Activated CD4-positive, alpha-beta T cell treated with anti-CD3 and anti-CD28 coated beads, Interleukin-2, amount 10 ng/mL, durations not matched to agents 7 days and 5 days (primary cell): ENCODE data around the gene PER2. TPM values are rescaled to one million over a fixed set of nuclear protein-coding genes. Genes with fewer than 3 reads are reported as not detected.
A peak's percentile ranks its signal among the peaks of the same experiment; 100 is the strongest.

Experiments
- CTCF ChIA-PET: fragments of 350-600 bp; sonication (Branson Sonifier 250); formaldehyde crosslinking; loops from one replicate; lab custom pipeline; 2021; ENCODE audit warnings: antibody characterized with exemption; lab: Charles Lee
- POLR2A ChIA-PET: fragments of 350-600 bp; sonication (Branson Sonifier 250); formaldehyde crosslinking; loops from one replicate; lab custom pipeline; 2021; ENCODE audit warnings: antibody characterized with exemption; lab: Charles Lee
- DNase-seq: peaks from one replicate; pipeline ENCODE4 v3.0.0-alpha.2; 2020
- H3K27ac Mint-ChIP-seq: one replicate; pipeline ENCODE4 v1.8.0; 2021; ENCODE audit warnings: mild to moderate bottlenecking, moderate library complexity, mixed read lengths
- H3K27me3 Mint-ChIP-seq: one replicate; pipeline ENCODE4 v1.8.0; 2021; ENCODE audit warnings: mixed read lengths
- H3K36me3 Mint-ChIP-seq: one replicate; pipeline ENCODE4 v1.8.0; 2021; ENCODE audit warnings: low read depth, mixed read lengths
- H3K4me1 Mint-ChIP-seq: one replicate; pipeline ENCODE4 v1.8.0; 2021; ENCODE audit warnings: mixed read lengths
- H3K4me3 Mint-ChIP-seq: one replicate; pipeline ENCODE4 v1.8.0; 2021; ENCODE audit warnings: mild to moderate bottlenecking, moderate library complexity, mixed read lengths
- H3K9me3 Mint-ChIP-seq: one replicate; pipeline ENCODE4 v1.8.0; 2021; ENCODE audit warnings: mixed read lengths
- total RNA-seq, 2 experiments: library from RNA; stranded (reverse); gene quantifications; one replicate each; pipeline ENCODE4 v1.2.3, GENCODE V29; 2021

The PER2 gene
- total RNA-seq, 2 experiments from 2014 or later, result 11.8 to 13.1 TPM

DNA sequence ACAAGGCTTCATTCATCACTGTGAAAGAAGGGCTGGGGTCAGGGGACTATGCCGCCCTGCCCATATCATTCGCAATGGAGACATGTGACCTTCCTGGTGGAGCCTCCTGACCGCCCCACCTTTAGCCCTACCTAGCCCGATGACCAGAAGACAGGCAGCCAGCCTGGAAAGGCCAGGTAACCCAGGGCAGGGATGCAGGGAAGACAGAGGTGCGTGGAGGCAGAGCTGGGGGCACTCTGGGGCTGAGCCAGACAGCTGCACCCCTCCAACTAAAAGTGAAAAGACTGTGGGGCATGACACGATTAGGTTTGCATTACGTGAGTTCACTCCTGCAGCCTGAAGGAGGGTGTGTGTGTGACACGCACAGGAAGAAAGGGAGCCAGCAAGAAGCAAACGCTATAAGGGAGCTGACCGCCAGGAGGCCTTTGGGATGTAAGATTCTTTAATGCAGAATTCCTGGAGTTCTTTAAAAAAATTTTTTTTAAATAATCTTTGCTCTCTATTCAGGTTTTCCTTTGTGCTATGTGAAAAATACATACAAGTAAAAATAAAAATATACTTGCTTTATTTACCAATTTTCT is 44.8 kb downstream of the PER2 start:
- ChIA-PET CTCF (no interaction called here), POLR2A (no interaction called here)
- Mint-ChIP-seq H3K4me3 (no peak overlapping the region), H3K27ac (no peak overlapping the region), H3K4me1 (peaks cover 6% of the 10 kb centered on the region), H3K27me3 (peaks cover 12% of the 10 kb centered on the region), H3K36me3 (peaks cover 7% of the 10 kb centered on the region), H3K9me3 (no peaks in the 10 kb centered on the region)
- DNase-seq, result no peak

- Mint-ChIP-seq H3K9me3 (no peaks in the 10 kb centered on the region), H3K27ac (no peak overlapping the region), H3K36me3 (peaks cover 7% of the 10 kb centered on the region), H3K27me3 (peaks cover 18% of the 10 kb centered on the region), H3K4me3 (no peak overlapping the region), H3K4me1 (peaks cover 6% of the 10 kb centered on the region)
- no peak for DNase-seq
- ChIA-PET POLR2A (no interaction called here), CTCF (no interaction called here)
These were observed 45.5 kb downstream of the PER2 start for GRCh38 chr2:238242731-238243495.

DNA sequence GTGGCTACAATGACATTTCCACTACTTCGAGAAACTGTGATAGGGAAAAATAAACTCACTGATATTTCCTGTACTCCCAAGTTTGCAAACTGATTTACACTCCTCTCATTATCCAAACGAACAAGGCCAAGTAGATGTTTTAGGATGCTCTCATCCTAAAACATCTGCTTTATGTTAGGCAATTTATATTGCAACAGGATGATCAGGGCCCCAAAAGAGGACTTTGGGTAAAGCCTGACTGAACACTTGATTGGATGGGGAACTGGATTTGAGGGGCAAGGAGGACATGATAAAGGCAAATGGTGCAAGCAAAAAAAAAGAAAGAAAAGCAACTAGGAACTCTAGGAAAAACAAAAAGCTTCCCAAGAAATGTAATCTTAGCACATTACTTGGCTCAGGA is 46.4 kb downstream of the PER2 start:
- no peak overlapping the region for H3K27ac Mint-ChIP-seq
- no peaks in the 10 kb centered on the region for H3K9me3 Mint-ChIP-seq
- peaks cover 24% of the 10 kb centered on the region for H3K27me3 Mint-ChIP-seq
- H3K4me1 Mint-ChIP-seq, result peaks cover 6% of the 10 kb centered on the region
- POLR2A ChIA-PET, result no interaction called here
- no peak overlapping the region for H3K4me3 Mint-ChIP-seq
- DNase-seq, result no peak
- peaks cover 7% of the 10 kb centered on the region for H3K36me3 Mint-ChIP-seq
- CTCF ChIA-PET, result no interaction called here

- H3K27me3 Mint-ChIP-seq, result peaks cover 30% of the 10 kb centered on the region
- no peak for DNase-seq
- no peaks in the 10 kb centered on the region for H3K9me3 Mint-ChIP-seq
- peaks cover 7% of the 10 kb centered on the region for H3K36me3 Mint-ChIP-seq
- H3K4me1 Mint-ChIP-seq, result peaks cover 6% of the 10 kb centered on the region
- no peak overlapping the region for H3K4me3 Mint-ChIP-seq
- ChIA-PET CTCF (no interaction called here), POLR2A (no interaction called here)
- H3K27ac Mint-ChIP-seq, result no peak overlapping the region
These were observed 47.4 kb downstream of the PER2 start for GRCh38 chr2:238240757-238241711.

GRCh38 chr2:238239863-238240756 is 48.3 kb downstream of the PER2 start, which contains the start of gene HES6:
HES6 (minus strand) TSS chr2:238240038; CDS start chr2:238239905, 133 bp downstream.
- Mint-ChIP-seq H3K4me1 (peaks cover 6% of the 10 kb centered on the region), H3K36me3 (peaks cover 4% of the 10 kb centered on the region), H3K9me3 (no peaks in the 10 kb centered on the region), H3K4me3 (peak within 1 kb of the TSS; percentile 76), H3K27me3 (peaks cover 39% of the 10 kb centered on the region), H3K27ac (no peak within 1 kb of the TSS)
- ChIA-PET POLR2A (no interaction called here), CTCF (interaction anchor here (0.6 to 0.8 kb wide), 2 partner anchors 16 to 463 kb away, joined by 3 read pairs; no protein-coding TSS in a partner anchor)
- peak; percentile 80 for DNase-seq

DNA sequence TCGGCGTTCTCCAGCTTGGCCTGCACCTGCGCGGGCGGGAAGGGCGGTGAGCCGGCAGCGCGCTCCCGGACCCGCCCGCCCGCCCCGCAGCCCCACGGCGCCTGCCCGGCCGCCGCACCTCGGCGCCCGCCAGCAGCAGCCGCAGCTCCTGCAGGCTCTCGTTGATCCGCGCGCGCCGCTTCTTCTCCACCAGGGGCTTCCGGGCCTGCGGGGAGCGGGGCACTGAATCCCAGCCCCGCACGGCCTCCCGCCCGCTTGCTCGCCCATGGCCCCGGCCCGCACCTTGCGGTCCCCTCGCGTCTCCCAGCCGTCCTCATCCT is 48.9 kb downstream of the PER2 start:
- Mint-ChIP-seq H3K4me3 (peak overlapping the region; percentile 35), H3K27me3 (peaks cover 40% of the 10 kb centered on the region), H3K9me3 (no peaks in the 10 kb centered on the region), H3K27ac (no peak overlapping the region), H3K4me1 (peaks cover 7% of the 10 kb centered on the region), H3K36me3 (peaks cover 2% of the 10 kb centered on the region)
- CTCF ChIA-PET, result interaction anchor here (0.6 kb wide), 1 partner anchor 464 kb away, joined by 3 read pairs; no protein-coding TSS in a partner anchor
- POLR2A ChIA-PET, result no interaction called here
- peak; percentile 33 for DNase-seq

- ChIA-PET POLR2A (no interaction called here), CTCF (interaction anchor here (1.1 to 1.2 kb wide), 2 partner anchors 10 to 18 kb away, joined by 3 read pairs; no protein-coding TSS in a partner anchor)
- DNase-seq, result peak; percentile 50
- H3K27me3 Mint-ChIP-seq, result peaks cover 41% of the 10 kb centered on the region
- peak overlapping the region; percentile 41 for H3K4me3 Mint-ChIP-seq
- no peaks in the 10 kb centered on the region for H3K9me3 Mint-ChIP-seq
- H3K27ac Mint-ChIP-seq, result no peak overlapping the region
- H3K36me3 Mint-ChIP-seq, result peaks cover 2% of the 10 kb centered on the region
- H3K4me1 Mint-ChIP-seq, result peaks cover 7% of the 10 kb centered on the region
These were observed 49.5 kb downstream of the PER2 start for GRCh38 chr2:238238766-238239542.

- Mint-ChIP-seq H3K27ac (no peak overlapping the region), H3K36me3 (peaks cover 2% of the 10 kb centered on the region), H3K9me3 (no peaks in the 10 kb centered on the region), H3K27me3 (peaks cover 47% of the 10 kb centered on the region), H3K4me1 (peaks cover 7% of the 10 kb centered on the region), H3K4me3 (peak overlapping the region; percentile 15)
- no peak for DNase-seq
- POLR2A ChIA-PET, result no interaction called here
- CTCF ChIA-PET, result interaction anchor here (1.1 to 1.2 kb wide), 2 partner anchors 11 to 17 kb away, joined by 3 read pairs; no protein-coding TSS in a partner anchor
These were observed 50.1 kb downstream of the PER2 start for GRCh38 chr2:238238311-238238765.

GRCh38 chr2:238237431-238238135 is 50.8 kb downstream of the PER2 start:
- no peak for DNase-seq
- no peak overlapping the region for H3K27ac Mint-ChIP-seq
- H3K36me3 Mint-ChIP-seq, result no peaks in the 10 kb centered on the region
- no peak overlapping the region for H3K4me3 Mint-ChIP-seq
- H3K9me3 Mint-ChIP-seq, result no peaks in the 10 kb centered on the region
- CTCF ChIA-PET, result interaction anchor here (1.2 kb wide), 1 partner anchor 12 kb away, joined by 3 read pairs; no protein-coding TSS in a partner anchor
- POLR2A ChIA-PET, result no interaction called here
- peaks cover 7% of the 10 kb centered on the region for H3K4me1 Mint-ChIP-seq
- peaks cover 52% of the 10 kb centered on the region for H3K27me3 Mint-ChIP-seq

DNA sequence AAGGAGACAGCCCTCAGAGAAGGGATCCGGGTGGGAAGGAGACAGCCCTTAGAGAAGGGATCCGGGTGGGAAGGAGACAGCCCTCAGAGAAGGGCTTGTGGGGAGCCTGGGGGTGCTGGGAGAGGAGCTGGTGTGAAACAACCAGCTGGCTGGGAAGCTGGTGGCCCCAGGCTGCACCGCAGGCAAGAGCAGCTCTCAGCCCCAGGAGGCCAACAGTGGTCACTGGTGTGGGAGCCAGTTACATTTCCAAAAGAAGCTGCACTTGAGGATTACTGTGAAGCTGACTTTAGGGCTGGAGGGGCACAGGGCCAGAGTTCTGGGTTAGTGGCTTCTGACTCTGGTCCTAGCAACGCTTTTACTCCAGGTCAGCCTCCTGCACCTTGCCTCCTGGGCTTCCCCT is 51.8 kb downstream of the PER2 start:
- no peaks in the 10 kb centered on the region for H3K36me3 Mint-ChIP-seq
- no peak overlapping the region for H3K4me3 Mint-ChIP-seq
- ChIA-PET POLR2A (no interaction called here), CTCF (no interaction called here)
- H3K27me3 Mint-ChIP-seq, result peaks cover 53% of the 10 kb centered on the region
- peaks cover 9% of the 10 kb centered on the region for H3K4me1 Mint-ChIP-seq
- no peak for DNase-seq
- H3K27ac Mint-ChIP-seq, result no peak overlapping the region
- H3K9me3 Mint-ChIP-seq, result peaks cover 7% of the 10 kb centered on the region

DNA sequence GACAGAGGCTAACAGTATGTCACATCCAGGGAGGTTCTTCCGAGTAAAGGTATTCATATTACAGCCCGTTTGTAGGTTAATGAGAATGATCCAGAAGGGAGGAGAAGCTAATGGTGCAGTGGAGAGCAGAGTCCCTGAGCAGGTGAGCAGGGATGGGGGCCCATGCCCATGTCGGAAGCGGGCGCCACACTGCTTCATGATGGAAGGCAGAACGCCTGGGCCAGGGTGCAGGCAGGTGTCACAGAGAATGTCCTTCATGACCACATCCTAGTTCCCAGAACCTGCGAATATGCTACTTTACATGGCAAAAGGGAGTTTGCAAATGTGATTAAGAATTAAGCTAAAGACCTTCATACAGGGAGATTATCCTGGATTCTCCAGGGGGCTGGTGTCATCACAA is 52.6 kb downstream of the PER2 start:
- peaks cover 7% of the 10 kb centered on the region for H3K9me3 Mint-ChIP-seq
- peaks cover 14% of the 10 kb centered on the region for H3K4me1 Mint-ChIP-seq
- H3K27ac Mint-ChIP-seq, result no peak overlapping the region
- H3K27me3 Mint-ChIP-seq, result peaks cover 49% of the 10 kb centered on the region
- H3K4me3 Mint-ChIP-seq, result no peak overlapping the region
- ChIA-PET POLR2A (no interaction called here), CTCF (no interaction called here)
- no peak for DNase-seq
- no peaks in the 10 kb centered on the region for H3K36me3 Mint-ChIP-seq
